ENCODE data around the gene ELP4.

GRCh38 chr11:31779374-31779791, 269.8 kb downstream of the ELP4 start:
- TF ChIP-seq CTCF (IDR thresholded peaks at IDR 0.05): no peak
- no peak for TF ChIP-seq POLR2A (IDR thresholded peaks at IDR 0.05)
